SK-N-SH (cell line): ENCODE measurements around the gene TMEM54.

Experiments
- ELF1 ChIP-seq: IDR thresholded peaks from 2 replicates; pipeline ENCODE4 v1.4.0; 2012
- EP300 ChIP-seq, 2 experiments: IDR thresholded peaks; 2 replicates each; pipeline versions ENCODE4 v1.4.0 to v1.6.1; 2012; ENCODE audit warnings: borderline replicate concordance in 1 of 2, low read depth in 1 of 2, low read length in 1 of 2
- FOXJ3 ChIP-seq: sonication (generic); formaldehyde crosslinking; IDR thresholded peaks from 2 replicates; pipeline ENCODE4 v1.5.1; 2020; ENCODE audit warnings: mild to moderate bottlenecking, missing genetic modification reagents
- POLR2AphosphoS5 ChIP-seq: IDR thresholded peaks from 2 replicates; pipeline ENCODE4 v1.6.1; 2012; ENCODE audit warnings: low read depth, low read length
- RCOR1 ChIP-seq: fragments of 150-350 bp; IDR thresholded peaks from 2 replicates; pipeline ENCODE4 v1.6.1; 2017; ENCODE audit warnings: antibody characterized with exemption, low read length
- RFX5 ChIP-seq: IDR thresholded peaks from 2 replicates; pipeline ENCODE4 v1.6.1; 2012; ENCODE audit warnings: mild to moderate bottlenecking, improper control_type of control experiment, low read length
- TCF12 ChIP-seq: IDR thresholded peaks from 2 replicates; pipeline ENCODE4 v1.4.0; 2012
- TF ChIP-seq, protein P1 (sequence below): fragments of 200-600 bp; sonication (generic); IDR thresholded peaks from 2 replicates; pipeline ENCODE4 v1.6.1; 2017; ENCODE audit warnings: antibody characterized with exemption, mild to moderate bottlenecking, moderate library complexity
- TF ChIP-seq, protein P2 (sequence below): IDR thresholded peaks from 2 replicates; pipeline ENCODE4 v1.4.0; 2012; ENCODE audit warnings: low read depth, borderline replicate concordance
- TF ChIP-seq, protein P3 (sequence below): IDR thresholded peaks from 2 replicates; pipeline ENCODE4 v1.6.1; 2012; ENCODE audit warnings: mild to moderate bottlenecking, low read depth, low read length, moderate library complexity

DNA sequence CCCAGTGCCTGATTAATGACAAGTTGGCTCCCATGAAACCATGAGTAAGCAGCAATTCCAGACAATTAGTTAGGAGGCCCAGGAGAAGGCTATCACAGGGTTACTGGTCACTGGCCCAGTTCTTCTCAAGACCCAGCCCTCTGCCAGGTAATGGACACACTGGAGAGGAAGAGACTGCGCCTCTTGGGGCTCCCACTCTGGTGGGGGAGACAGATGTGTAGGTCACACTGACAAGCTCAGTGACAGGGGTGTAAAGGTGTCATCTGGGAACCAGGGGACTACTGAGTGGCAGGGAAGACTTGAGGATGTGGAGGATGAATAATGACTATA is 10.0 kb downstream of the TMEM54 start:
- TF ChIP-seq RCOR1: no peak
- TF ChIP-seq, protein P1, sequence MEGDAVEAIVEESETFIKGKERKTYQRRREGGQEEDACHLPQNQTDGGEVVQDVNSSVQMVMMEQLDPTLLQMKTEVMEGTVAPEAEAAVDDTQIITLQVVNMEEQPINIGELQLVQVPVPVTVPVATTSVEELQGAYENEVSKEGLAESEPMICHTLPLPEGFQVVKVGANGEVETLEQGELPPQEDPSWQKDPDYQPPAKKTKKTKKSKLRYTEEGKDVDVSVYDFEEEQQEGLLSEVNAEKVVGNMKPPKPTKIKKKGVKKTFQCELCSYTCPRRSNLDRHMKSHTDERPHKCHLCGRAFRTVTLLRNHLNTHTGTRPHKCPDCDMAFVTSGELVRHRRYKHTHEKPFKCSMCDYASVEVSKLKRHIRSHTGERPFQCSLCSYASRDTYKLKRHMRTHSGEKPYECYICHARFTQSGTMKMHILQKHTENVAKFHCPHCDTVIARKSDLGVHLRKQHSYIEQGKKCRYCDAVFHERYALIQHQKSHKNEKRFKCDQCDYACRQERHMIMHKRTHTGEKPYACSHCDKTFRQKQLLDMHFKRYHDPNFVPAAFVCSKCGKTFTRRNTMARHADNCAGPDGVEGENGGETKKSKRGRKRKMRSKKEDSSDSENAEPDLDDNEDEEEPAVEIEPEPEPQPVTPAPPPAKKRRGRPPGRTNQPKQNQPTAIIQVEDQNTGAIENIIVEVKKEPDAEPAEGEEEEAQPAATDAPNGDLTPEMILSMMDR: no peak
- no peak for TF ChIP-seq EP300 (IDR thresholded peaks at IDR 0.05; ENCODE audit: borderline replicate concordance in 1 of 2, low read depth in 1 of 2, low read length in 1 of 2)
- TF ChIP-seq ELF1: no peak
- no peak for TF ChIP-seq TCF12
- TF ChIP-seq, protein P2, sequence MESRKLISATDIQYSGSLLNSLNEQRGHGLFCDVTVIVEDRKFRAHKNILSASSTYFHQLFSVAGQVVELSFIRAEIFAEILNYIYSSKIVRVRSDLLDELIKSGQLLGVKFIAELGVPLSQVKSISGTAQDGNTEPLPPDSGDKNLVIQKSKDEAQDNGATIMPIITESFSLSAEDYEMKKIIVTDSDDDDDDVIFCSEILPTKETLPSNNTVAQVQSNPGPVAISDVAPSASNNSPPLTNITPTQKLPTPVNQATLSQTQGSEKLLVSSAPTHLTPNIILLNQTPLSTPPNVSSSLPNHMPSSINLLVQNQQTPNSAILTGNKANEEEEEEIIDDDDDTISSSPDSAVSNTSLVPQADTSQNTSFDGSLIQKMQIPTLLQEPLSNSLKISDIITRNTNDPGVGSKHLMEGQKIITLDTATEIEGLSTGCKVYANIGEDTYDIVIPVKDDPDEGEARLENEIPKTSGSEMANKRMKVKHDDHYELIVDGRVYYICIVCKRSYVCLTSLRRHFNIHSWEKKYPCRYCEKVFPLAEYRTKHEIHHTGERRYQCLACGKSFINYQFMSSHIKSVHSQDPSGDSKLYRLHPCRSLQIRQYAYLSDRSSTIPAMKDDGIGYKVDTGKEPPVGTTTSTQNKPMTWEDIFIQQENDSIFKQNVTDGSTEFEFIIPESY: no peak
- no peak for TF ChIP-seq RFX5
- TF ChIP-seq FOXJ3 (CRISPR knock-in tag): no peak
- no peak for TF ChIP-seq POLR2AphosphoS5
- TF ChIP-seq, protein P3, sequence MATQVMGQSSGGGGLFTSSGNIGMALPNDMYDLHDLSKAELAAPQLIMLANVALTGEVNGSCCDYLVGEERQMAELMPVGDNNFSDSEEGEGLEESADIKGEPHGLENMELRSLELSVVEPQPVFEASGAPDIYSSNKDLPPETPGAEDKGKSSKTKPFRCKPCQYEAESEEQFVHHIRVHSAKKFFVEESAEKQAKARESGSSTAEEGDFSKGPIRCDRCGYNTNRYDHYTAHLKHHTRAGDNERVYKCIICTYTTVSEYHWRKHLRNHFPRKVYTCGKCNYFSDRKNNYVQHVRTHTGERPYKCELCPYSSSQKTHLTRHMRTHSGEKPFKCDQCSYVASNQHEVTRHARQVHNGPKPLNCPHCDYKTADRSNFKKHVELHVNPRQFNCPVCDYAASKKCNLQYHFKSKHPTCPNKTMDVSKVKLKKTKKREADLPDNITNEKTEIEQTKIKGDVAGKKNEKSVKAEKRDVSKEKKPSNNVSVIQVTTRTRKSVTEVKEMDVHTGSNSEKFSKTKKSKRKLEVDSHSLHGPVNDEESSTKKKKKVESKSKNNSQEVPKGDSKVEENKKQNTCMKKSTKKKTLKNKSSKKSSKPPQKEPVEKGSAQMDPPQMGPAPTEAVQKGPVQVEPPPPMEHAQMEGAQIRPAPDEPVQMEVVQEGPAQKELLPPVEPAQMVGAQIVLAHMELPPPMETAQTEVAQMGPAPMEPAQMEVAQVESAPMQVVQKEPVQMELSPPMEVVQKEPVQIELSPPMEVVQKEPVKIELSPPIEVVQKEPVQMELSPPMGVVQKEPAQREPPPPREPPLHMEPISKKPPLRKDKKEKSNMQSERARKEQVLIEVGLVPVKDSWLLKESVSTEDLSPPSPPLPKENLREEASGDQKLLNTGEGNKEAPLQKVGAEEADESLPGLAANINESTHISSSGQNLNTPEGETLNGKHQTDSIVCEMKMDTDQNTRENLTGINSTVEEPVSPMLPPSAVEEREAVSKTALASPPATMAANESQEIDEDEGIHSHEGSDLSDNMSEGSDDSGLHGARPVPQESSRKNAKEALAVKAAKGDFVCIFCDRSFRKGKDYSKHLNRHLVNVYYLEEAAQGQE: no peak
